ENCODE data around the gene LMAN2.

DNA sequence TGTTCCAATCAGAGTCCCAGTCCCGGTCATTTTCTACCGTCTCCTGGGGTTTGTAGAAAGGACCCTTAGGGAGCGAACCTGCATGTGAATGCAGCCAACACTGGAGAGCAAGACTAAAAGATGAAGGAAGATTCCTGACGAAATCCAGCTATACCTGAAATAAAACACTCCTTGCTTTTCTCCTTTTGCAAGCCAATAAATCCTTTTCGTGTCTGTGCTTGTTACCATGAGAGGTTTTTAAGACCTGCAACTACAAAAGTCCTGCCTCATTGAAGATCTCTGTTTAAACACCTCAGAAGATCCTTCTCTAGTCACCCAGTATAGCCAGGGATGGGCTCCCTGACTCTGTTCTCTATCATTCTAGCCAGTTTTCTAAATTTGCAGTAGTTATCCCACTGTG is 22.7 kb upstream of the LMAN2 start:
- no peak for TF ChIP-seq EZH2phosphoT487 (IDR thresholded peaks at IDR 0.05; ENCODE audit: unreplicated experiment)
- TF ChIP-seq POLR2AphosphoS5 (IDR thresholded peaks at IDR 0.05; ENCODE audit: low read depth) = no peak
- no peak for TF ChIP-seq CREB1 (CRISPR knock-in tag; IDR thresholded peaks at IDR 0.05; ENCODE audit: low read depth)
- no peak for TF ChIP-seq EZH2 (IDR thresholded peaks at IDR 0.05; ENCODE audit: low read depth, unreplicated experiment)
- TF ChIP-seq, protein P1, sequence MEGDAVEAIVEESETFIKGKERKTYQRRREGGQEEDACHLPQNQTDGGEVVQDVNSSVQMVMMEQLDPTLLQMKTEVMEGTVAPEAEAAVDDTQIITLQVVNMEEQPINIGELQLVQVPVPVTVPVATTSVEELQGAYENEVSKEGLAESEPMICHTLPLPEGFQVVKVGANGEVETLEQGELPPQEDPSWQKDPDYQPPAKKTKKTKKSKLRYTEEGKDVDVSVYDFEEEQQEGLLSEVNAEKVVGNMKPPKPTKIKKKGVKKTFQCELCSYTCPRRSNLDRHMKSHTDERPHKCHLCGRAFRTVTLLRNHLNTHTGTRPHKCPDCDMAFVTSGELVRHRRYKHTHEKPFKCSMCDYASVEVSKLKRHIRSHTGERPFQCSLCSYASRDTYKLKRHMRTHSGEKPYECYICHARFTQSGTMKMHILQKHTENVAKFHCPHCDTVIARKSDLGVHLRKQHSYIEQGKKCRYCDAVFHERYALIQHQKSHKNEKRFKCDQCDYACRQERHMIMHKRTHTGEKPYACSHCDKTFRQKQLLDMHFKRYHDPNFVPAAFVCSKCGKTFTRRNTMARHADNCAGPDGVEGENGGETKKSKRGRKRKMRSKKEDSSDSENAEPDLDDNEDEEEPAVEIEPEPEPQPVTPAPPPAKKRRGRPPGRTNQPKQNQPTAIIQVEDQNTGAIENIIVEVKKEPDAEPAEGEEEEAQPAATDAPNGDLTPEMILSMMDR (conservative IDR thresholded peaks at IDR 0.05; ENCODE audit: low read depth in 2 of 2) = no peak
- TF ChIP-seq NANOG (IDR thresholded peaks at IDR 0.05; ENCODE audit: borderline replicate concordance) = no peak
- TF ChIP-seq, protein P2, sequence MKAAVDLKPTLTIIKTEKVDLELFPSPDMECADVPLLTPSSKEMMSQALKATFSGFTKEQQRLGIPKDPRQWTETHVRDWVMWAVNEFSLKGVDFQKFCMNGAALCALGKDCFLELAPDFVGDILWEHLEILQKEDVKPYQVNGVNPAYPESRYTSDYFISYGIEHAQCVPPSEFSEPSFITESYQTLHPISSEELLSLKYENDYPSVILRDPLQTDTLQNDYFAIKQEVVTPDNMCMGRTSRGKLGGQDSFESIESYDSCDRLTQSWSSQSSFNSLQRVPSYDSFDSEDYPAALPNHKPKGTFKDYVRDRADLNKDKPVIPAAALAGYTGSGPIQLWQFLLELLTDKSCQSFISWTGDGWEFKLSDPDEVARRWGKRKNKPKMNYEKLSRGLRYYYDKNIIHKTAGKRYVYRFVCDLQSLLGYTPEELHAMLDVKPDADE (IDR thresholded peaks at IDR 0.05) = no peak
- TF ChIP-seq, protein P3, sequence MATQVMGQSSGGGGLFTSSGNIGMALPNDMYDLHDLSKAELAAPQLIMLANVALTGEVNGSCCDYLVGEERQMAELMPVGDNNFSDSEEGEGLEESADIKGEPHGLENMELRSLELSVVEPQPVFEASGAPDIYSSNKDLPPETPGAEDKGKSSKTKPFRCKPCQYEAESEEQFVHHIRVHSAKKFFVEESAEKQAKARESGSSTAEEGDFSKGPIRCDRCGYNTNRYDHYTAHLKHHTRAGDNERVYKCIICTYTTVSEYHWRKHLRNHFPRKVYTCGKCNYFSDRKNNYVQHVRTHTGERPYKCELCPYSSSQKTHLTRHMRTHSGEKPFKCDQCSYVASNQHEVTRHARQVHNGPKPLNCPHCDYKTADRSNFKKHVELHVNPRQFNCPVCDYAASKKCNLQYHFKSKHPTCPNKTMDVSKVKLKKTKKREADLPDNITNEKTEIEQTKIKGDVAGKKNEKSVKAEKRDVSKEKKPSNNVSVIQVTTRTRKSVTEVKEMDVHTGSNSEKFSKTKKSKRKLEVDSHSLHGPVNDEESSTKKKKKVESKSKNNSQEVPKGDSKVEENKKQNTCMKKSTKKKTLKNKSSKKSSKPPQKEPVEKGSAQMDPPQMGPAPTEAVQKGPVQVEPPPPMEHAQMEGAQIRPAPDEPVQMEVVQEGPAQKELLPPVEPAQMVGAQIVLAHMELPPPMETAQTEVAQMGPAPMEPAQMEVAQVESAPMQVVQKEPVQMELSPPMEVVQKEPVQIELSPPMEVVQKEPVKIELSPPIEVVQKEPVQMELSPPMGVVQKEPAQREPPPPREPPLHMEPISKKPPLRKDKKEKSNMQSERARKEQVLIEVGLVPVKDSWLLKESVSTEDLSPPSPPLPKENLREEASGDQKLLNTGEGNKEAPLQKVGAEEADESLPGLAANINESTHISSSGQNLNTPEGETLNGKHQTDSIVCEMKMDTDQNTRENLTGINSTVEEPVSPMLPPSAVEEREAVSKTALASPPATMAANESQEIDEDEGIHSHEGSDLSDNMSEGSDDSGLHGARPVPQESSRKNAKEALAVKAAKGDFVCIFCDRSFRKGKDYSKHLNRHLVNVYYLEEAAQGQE (IDR thresholded peaks at IDR 0.05; ENCODE audit: unreplicated experiment) = no peak
- no peak for TF ChIP-seq ZNF114 (CRISPR knock-in tag; IDR thresholded peaks at IDR 0.05)
- no peak for TF ChIP-seq JUNB (IDR thresholded peaks at IDR 0.05; ENCODE audit: unreplicated experiment)

Measured in GM23338 (cell line).